ENCODE measurements around the gene SMC6.

DNA sequence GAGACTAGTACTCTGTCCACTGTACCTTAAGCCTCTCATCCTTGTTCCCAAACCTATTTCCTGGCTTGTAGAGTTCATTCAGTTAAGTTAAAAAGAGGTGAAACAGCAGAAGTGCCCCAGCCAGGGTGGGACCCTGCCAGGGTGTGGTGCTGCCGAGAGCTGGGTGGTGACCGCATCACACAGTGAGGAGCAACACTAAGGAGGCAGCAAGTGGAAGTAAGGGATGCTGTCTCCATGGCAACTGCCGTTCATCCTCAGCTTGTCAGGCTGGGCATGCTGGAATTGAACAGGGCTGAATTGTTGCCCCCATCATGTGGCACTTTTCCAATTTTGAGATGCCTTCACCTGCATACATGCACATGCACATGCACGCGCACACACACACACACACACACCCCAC, 136.1 kb downstream of the SMC6 start:
- TF ChIP-seq, protein P1, sequence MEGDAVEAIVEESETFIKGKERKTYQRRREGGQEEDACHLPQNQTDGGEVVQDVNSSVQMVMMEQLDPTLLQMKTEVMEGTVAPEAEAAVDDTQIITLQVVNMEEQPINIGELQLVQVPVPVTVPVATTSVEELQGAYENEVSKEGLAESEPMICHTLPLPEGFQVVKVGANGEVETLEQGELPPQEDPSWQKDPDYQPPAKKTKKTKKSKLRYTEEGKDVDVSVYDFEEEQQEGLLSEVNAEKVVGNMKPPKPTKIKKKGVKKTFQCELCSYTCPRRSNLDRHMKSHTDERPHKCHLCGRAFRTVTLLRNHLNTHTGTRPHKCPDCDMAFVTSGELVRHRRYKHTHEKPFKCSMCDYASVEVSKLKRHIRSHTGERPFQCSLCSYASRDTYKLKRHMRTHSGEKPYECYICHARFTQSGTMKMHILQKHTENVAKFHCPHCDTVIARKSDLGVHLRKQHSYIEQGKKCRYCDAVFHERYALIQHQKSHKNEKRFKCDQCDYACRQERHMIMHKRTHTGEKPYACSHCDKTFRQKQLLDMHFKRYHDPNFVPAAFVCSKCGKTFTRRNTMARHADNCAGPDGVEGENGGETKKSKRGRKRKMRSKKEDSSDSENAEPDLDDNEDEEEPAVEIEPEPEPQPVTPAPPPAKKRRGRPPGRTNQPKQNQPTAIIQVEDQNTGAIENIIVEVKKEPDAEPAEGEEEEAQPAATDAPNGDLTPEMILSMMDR (optimal IDR thresholded peaks at IDR 0.05 in 1 of 3, IDR thresholded peaks at IDR 0.05 in 1 of 3, conservative IDR thresholded peaks at IDR 0.05 in 1 of 3; ENCODE audit: extremely low read depth in 1 of 3, insufficient read depth in 2 of 3, low read length in 3 of 3): no peak
- no peak for TF ChIP-seq EZH2 (IDR thresholded peaks at IDR 0.05; ENCODE audit: low read length)
